ENCODE results near the gene STK11IP.

DNA sequence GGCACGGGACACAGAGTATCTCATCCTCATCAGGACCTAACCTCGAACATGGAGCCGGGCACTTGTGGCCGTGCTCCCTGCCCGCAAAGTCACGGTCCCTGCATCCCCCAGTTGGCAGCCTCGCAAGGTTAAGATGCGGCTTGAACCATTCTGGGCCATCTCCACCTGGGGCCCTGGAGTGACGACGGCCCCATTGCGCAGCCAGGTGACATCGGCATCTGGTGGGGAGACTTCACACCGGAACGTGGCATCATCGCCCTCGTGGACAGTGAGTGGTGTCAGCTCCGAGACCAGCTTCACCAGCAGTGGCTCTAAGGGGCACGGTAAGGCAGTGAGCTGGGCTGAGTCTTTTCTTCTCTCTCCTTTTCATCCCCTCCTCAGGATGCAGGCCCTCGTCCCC, 41.2 kb upstream of the STK11IP start:
- TF ChIP-seq ZNF629 (tag by site-specific recombination; IDR thresholded peaks at IDR 0.05) (no peak), ZBTB8A (tag by site-specific recombination; IDR thresholded peaks at IDR 0.05) (no peak)
- TF ChIP-seq, protein P1, sequence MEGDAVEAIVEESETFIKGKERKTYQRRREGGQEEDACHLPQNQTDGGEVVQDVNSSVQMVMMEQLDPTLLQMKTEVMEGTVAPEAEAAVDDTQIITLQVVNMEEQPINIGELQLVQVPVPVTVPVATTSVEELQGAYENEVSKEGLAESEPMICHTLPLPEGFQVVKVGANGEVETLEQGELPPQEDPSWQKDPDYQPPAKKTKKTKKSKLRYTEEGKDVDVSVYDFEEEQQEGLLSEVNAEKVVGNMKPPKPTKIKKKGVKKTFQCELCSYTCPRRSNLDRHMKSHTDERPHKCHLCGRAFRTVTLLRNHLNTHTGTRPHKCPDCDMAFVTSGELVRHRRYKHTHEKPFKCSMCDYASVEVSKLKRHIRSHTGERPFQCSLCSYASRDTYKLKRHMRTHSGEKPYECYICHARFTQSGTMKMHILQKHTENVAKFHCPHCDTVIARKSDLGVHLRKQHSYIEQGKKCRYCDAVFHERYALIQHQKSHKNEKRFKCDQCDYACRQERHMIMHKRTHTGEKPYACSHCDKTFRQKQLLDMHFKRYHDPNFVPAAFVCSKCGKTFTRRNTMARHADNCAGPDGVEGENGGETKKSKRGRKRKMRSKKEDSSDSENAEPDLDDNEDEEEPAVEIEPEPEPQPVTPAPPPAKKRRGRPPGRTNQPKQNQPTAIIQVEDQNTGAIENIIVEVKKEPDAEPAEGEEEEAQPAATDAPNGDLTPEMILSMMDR (tag by site-specific recombination; IDR thresholded peaks at IDR 0.05), result no peak

Measured in HEK293 (cell line).